GM23338 (cell line): ENCODE data around the gene CDYL. TPM values are rescaled to one million over a fixed set of nuclear protein-coding genes. Genes with fewer than 3 reads are reported as not detected.

Experiments
- ATAC-seq: fragments of 200-7000 bp; cut with Tn5 transposase; 3 replicates; pipeline ENCODE4 v1.9.1; 2020
- DNase-seq: peaks from one replicate; pipeline ENCODE4 v3.0.0-alpha.2; 2015; ENCODE audit warnings: low spot score
- H2AFZ ChIP-seq: fragments of 200-600 bp; sonication (generic); 2 replicates; pipeline ENCODE4 v1.8.0; 2016; ENCODE audit warnings: antibody characterized with exemption, mild to moderate bottlenecking, moderate library complexity
- H3F3A ChIP-seq: fragments of 200-600 bp; sonication (generic); replicated peaks from 2 replicates; pipeline ENCODE4 v1.8.0; 2017; ENCODE audit warnings: antibody characterized with exemption, mixed run types, low read depth
- H3K27ac ChIP-seq: fragments of 200-600 bp; sonication (generic); 2 replicates; pipeline ENCODE4 v1.6.1; 2016; ENCODE audit warnings: low read depth
- H3K27me3 ChIP-seq: fragments of 200-600 bp; sonication (generic); 2 replicates; pipeline ENCODE4 v1.8.0; 2016; ENCODE audit warnings: mild to moderate bottlenecking, mixed run types, moderate library complexity; ENCODE audit not compliant: insufficient read depth
- H3K36me3 ChIP-seq: fragments of 200-600 bp; sonication (generic); 2 replicates; pipeline ENCODE4 v1.8.0; 2016; ENCODE audit warnings: mild to moderate bottlenecking; ENCODE audit not compliant: insufficient read depth
- H3K4me1 ChIP-seq: fragments of 200-600 bp; sonication (generic); 2 replicates; pipeline ENCODE4 v1.8.0; 2016; ENCODE audit warnings: mild to moderate bottlenecking, moderate library complexity; ENCODE audit not compliant: insufficient read depth
- H3K4me2 ChIP-seq: fragments of 200-600 bp; sonication (generic); 2 replicates; pipeline ENCODE4 v1.7.1; 2017; ENCODE audit warnings: mixed run types
- H3K4me3 ChIP-seq: fragments of 200-600 bp; sonication (generic); 2 replicates; pipeline ENCODE4 v1.6.1; 2016; ENCODE audit warnings: mixed run types
- H3K79me2 ChIP-seq: fragments of 200-600 bp; sonication (generic); replicated peaks from 2 replicates; pipeline ENCODE4 v1.8.0; 2017; ENCODE audit warnings: mild to moderate bottlenecking; ENCODE audit not compliant: insufficient read depth
- H3K9me2 ChIP-seq: fragments of 200-600 bp; sonication (generic); 2 replicates; pipeline ENCODE4 v1.8.0; 2017; ENCODE audit not compliant: insufficient read depth
- H4K20me1 ChIP-seq: fragments of 200-600 bp; sonication (generic); replicated peaks from 2 replicates; pipeline ENCODE4 v1.8.0; 2017; ENCODE audit warnings: mild to moderate bottlenecking; ENCODE audit not compliant: insufficient read depth
- H3K27ac Mint-ChIP-seq: 2 replicates; pipeline ENCODE4 v1.8.0; 2020; ENCODE audit warnings: inconsistent platforms, mild to moderate bottlenecking, moderate library complexity, mixed read lengths
- H3K27me3 Mint-ChIP-seq: 3 replicates; pipeline ENCODE4 v1.8.0; 2022; ENCODE audit warnings: low read depth, mild to moderate bottlenecking, moderate library complexity, mixed read lengths, inconsistent platforms; ENCODE audit not compliant: insufficient read depth, poor library complexity
- H3K36me3 Mint-ChIP-seq: 3 replicates; pipeline ENCODE4 v1.8.0; 2021; ENCODE audit warnings: low read depth, mild to moderate bottlenecking, inconsistent platforms, moderate library complexity, mixed read lengths
- H3K4me1 Mint-ChIP-seq: 3 replicates; pipeline ENCODE4 v1.8.0; 2020; ENCODE audit warnings: mild to moderate bottlenecking, inconsistent platforms, mixed read lengths
- H3K4me3 Mint-ChIP-seq: 3 replicates; pipeline ENCODE4 v1.8.0; 2021; ENCODE audit warnings: moderate library complexity, mild to moderate bottlenecking, inconsistent platforms, mixed read lengths
- H3K9me3 Mint-ChIP-seq: 3 replicates; pipeline ENCODE4 v1.8.0; 2020; ENCODE audit warnings: moderate library complexity, mild to moderate bottlenecking, inconsistent platforms, mixed read lengths
- CREB1 ChIP-seq: fragments of 250-450 bp; sonication (Bioruptor Pico); IDR thresholded peaks from 2 replicates; pipeline ENCODE4 v1.5.0; 2020; ENCODE audit warnings: low read depth, mild to moderate bottlenecking, moderate library complexity
- CTCF ChIP-seq, 2 experiments: fragments of 200-600 bp in 1 of 2; sonication (generic) in 1 of 2; conservative IDR thresholded peaks; 2 replicates each; pipeline versions ENCODE4 v1.5.1 to v1.6.1; 2016 to 2017; ENCODE audit warnings: antibody characterized with exemption in 2 of 2, low read depth in 2 of 2, mild to moderate bottlenecking in 2 of 2, moderate library complexity in 1 of 2
- EZH2 ChIP-seq: fragments of 200-600 bp; sonication (generic); IDR thresholded peaks from one replicate; pipeline ENCODE4 v1.8.0; 2017; ENCODE audit warnings: antibody characterized with exemption, mild to moderate bottlenecking, low read depth; ENCODE audit not compliant: unreplicated experiment
- EZH2phosphoT487 ChIP-seq: fragments of 200-600 bp; sonication (generic); IDR thresholded peaks from one replicate; pipeline ENCODE4 v1.8.1; 2018; ENCODE audit warnings: antibody characterized with exemption; ENCODE audit not compliant: unreplicated experiment
- JUNB ChIP-seq: IDR thresholded peaks from one replicate; pipeline ENCODE4 v1.6.1; 2016; ENCODE audit warnings: antibody characterized with exemption; ENCODE audit not compliant: unreplicated experiment
- NANOG ChIP-seq: IDR thresholded peaks from 2 replicates; pipeline ENCODE4 v1.6.1; 2016; ENCODE audit warnings: antibody characterized with exemption, borderline replicate concordance
- POLR2AphosphoS5 ChIP-seq: IDR thresholded peaks from 2 replicates; pipeline ENCODE4 v1.6.1; 2016; ENCODE audit warnings: antibody characterized with exemption, low read depth
- REST ChIP-seq: IDR thresholded peaks from one replicate; pipeline ENCODE4 v1.6.1; 2018; ENCODE audit warnings: antibody characterized with exemption; ENCODE audit not compliant: unreplicated experiment
- ZNF114 ChIP-seq: fragments of 250-450 bp; sonication (Bioruptor Pico); IDR thresholded peaks from 2 replicates; pipeline ENCODE4 v1.5.0; 2020; ENCODE audit warnings: mild to moderate bottlenecking, moderate library complexity
- ZNF331 ChIP-seq: fragments of 250-450 bp; sonication (Bioruptor Pico); IDR thresholded peaks from 2 replicates; pipeline ENCODE4 v1.5.0; 2020; ENCODE audit warnings: low read depth, mild to moderate bottlenecking, moderate library complexity
- polyA plus RNA-seq: library from polyadenylated mRNA; unstranded; fragments of >200 nt; fragmentation: Nextera tagmentation; extraction: Ambion mirVana; gene quantifications from 2 replicates; pipeline ENCODE4 v1.2.1, GENCODE V29; 2016
- total RNA-seq: library from RNA; depleted of rRNA; stranded (reverse); fragments of >200 nt; shearing (Covaris generic); gene quantifications from 2 replicates; pipeline ENCODE4 v1.2.3, GENCODE V29; 2014
- TF ChIP-seq, protein P1 (sequence below): IDR thresholded peaks from 2 replicates; pipeline ENCODE4 v1.6.1; 2016; ENCODE audit warnings: antibody characterized with exemption

The CDYL gene
- total and polyA plus RNA-seq, 2 experiments from 2014 or later = 67.2 to 128 TPM

- H3K4me2 ChIP-seq = peak overlapping the region; percentile 88
- H3K4me3 ChIP-seq = peak overlapping the region; percentile 63
These were observed 3.5 kb upstream of the CDYL start for GRCh38 chr6:4772750-4773149.

GRCh38 chr6:4773181-4773580 lies 3.0 kb upstream of the CDYL start:
- ATAC-seq (no peak), DNase-seq (no peak)
- Mint-ChIP-seq H3K4me3 (peak overlapping the region; percentile 89), H3K9me3 (peaks cover 11% of the 10 kb centered on the region), H3K27me3 (peaks cover 22% of the 10 kb centered on the region), H3K36me3 (peaks cover 17% of the 10 kb centered on the region), H3K27ac (peak overlapping the region; percentile 93), H3K4me1 (peaks cover 23% of the 10 kb centered on the region)
- Histone ChIP-seq H3K4me1 (peaks cover 7% of the 10 kb centered on the region), H2AFZ (no peak overlapping the region), H3K27me3 (peaks cover 12% of the 10 kb centered on the region), H3K36me3 (no peaks in the 10 kb centered on the region), H3K4me2 (peak overlapping the region; percentile 88), H3F3A (no peaks in the 10 kb centered on the region), H3K79me2 (peaks cover 36% of the 10 kb centered on the region), H3K9me2 (no peaks in the 10 kb centered on the region), H4K20me1 (peaks cover 18% of the 10 kb centered on the region), H3K4me3 (peak overlapping the region; percentile 63), H3K27ac (peak overlapping the region; percentile 91)
- TF ChIP-seq POLR2AphosphoS5 = no peak
- TF ChIP-seq CREB1 = no peak
- no peak for TF ChIP-seq CTCF (conservative IDR thresholded peaks at IDR 0.05; ENCODE audit: low read depth in 2 of 2)
- TF ChIP-seq EZH2 = no peak
- no peak for TF ChIP-seq ZNF331 (CRISPR knock-in tag)
- TF ChIP-seq REST = no peak
- no peak for TF ChIP-seq EZH2phosphoT487
- TF ChIP-seq, protein P1, sequence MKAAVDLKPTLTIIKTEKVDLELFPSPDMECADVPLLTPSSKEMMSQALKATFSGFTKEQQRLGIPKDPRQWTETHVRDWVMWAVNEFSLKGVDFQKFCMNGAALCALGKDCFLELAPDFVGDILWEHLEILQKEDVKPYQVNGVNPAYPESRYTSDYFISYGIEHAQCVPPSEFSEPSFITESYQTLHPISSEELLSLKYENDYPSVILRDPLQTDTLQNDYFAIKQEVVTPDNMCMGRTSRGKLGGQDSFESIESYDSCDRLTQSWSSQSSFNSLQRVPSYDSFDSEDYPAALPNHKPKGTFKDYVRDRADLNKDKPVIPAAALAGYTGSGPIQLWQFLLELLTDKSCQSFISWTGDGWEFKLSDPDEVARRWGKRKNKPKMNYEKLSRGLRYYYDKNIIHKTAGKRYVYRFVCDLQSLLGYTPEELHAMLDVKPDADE = no peak
- TF ChIP-seq NANOG = no peak
- TF ChIP-seq ZNF114 (CRISPR knock-in tag) = no peak

More at GRCh38 chr6:4772750-4773149, 3.5 kb upstream of the CDYL start:
- Histone ChIP-seq H3K4me1 (peaks cover 7% of the 10 kb centered on the region), H3F3A (no peaks in the 10 kb centered on the region), H3K79me2 (peaks cover 32% of the 10 kb centered on the region), H2AFZ (no peak overlapping the region), H3K27me3 (peaks cover 8% of the 10 kb centered on the region), H4K20me1 (peaks cover 14% of the 10 kb centered on the region), H3K9me2 (no peaks in the 10 kb centered on the region), H3K36me3 (no peaks in the 10 kb centered on the region), H3K27ac (peak overlapping the region; percentile 95)
- Mint-ChIP-seq H3K4me3 (peak overlapping the region; percentile 89), H3K27me3 (peaks cover 17% of the 10 kb centered on the region), H3K9me3 (peaks cover 6% of the 10 kb centered on the region), H3K4me1 (peaks cover 19% of the 10 kb centered on the region), H3K36me3 (peaks cover 13% of the 10 kb centered on the region), H3K27ac (peak overlapping the region; percentile 93)
- peak; percentile 48 for ATAC-seq
- peak; percentile 96 for DNase-seq
- TF ChIP-seq POLR2AphosphoS5 (peak; percentile 89), NANOG (peak; percentile 65; the same call in 1 of the 2 replicates), JUNB (no peak)
